HepG2 (cell line): ENCODE results near the gene TUBGCP3. TPM values are rescaled to one million over a fixed set of nuclear protein-coding genes. Genes with fewer than 3 reads are reported as not detected.

Experiments used
- ATAD3A ChIP-seq: sonication (generic); formaldehyde crosslinking; IDR thresholded peaks from 2 replicates; pipeline ENCODE4 v1.4.0; 2020; ENCODE audit warnings: missing genetic modification reagents
- CENPBD1 ChIP-seq: sonication (generic); formaldehyde crosslinking; IDR thresholded peaks from 2 replicates; pipeline ENCODE4 v1.8.0; 2022; ENCODE audit warnings: missing genetic modification reagents, low read depth, mild to moderate bottlenecking, borderline replicate concordance
- HDAC1 ChIP-seq: sonication (generic); formaldehyde crosslinking; IDR thresholded peaks from 2 replicates; pipeline ENCODE4 v1.5.1; 2020; ENCODE audit warnings: mild to moderate bottlenecking, missing genetic modification reagents
- HNF1B ChIP-seq: sonication (generic); formaldehyde crosslinking; IDR thresholded peaks from 2 replicates; pipeline ENCODE4 v1.5.1; 2020; ENCODE audit warnings: mild to moderate bottlenecking, moderate library complexity, missing genetic modification reagents
- KMT2A ChIP-seq: sonication (generic); formaldehyde crosslinking; IDR thresholded peaks from 2 replicates; pipeline ENCODE4 v1.4.0; 2020; ENCODE audit warnings: missing genetic modification reagents
- KMT2B ChIP-seq: IDR thresholded peaks from 2 replicates; pipeline ENCODE4 v1.6.1; 2016; ENCODE audit warnings: missing genetic modification reagents, missing compliant biosample characterization
- NFIC ChIP-seq: IDR thresholded peaks from 2 replicates; pipeline ENCODE4 v1.6.1; 2012; ENCODE audit warnings: mild to moderate bottlenecking, low read length, inconsistent platforms
- PAXIP1 ChIP-seq: sonication (generic); formaldehyde crosslinking; conservative IDR thresholded peaks from 2 replicates; pipeline ENCODE4 v1.4.0; 2020; ENCODE audit warnings: mild to moderate bottlenecking, missing genetic modification reagents, moderate library complexity
- PRPF4 ChIP-seq: fragments of 200-400 bp; formaldehyde crosslinking; IDR thresholded peaks from 2 replicates; pipeline ENCODE4 v1.6.1; 2016; ENCODE audit warnings: low read length, low read depth; ENCODE audit not compliant: poor library complexity, severe bottlenecking
- SETDB1 ChIP-seq: sonication (generic); formaldehyde crosslinking; IDR thresholded peaks from 2 replicates; pipeline ENCODE4 v1.5.1; 2020; ENCODE audit warnings: missing genetic modification reagents, mild to moderate bottlenecking, borderline replicate concordance
- SNAPC2 ChIP-seq: sonication (generic); formaldehyde crosslinking; IDR thresholded peaks from 2 replicates; pipeline ENCODE4 v1.8.1; 2022; ENCODE audit warnings: mild to moderate bottlenecking, missing genetic modification reagents
- SNRNP70 ChIP-seq: fragments of 200-400 bp; formaldehyde crosslinking; IDR thresholded peaks from 2 replicates; pipeline ENCODE4 v1.6.1; 2017; ENCODE audit warnings: mild to moderate bottlenecking, low read depth, low read length, moderate library complexity
- TSC22D2 ChIP-seq: sonication (generic); formaldehyde crosslinking; IDR thresholded peaks from 2 replicates; pipeline ENCODE4 v1.5.1; 2020; ENCODE audit warnings: missing genetic modification reagents, mild to moderate bottlenecking, borderline replicate concordance
- ZBTB39 ChIP-seq: sonication (generic); formaldehyde crosslinking; IDR thresholded peaks from 2 replicates; pipeline ENCODE4 v1.5.0; 2020; ENCODE audit warnings: missing genetic modification reagents
- ZNF264 ChIP-seq: sonication (generic); formaldehyde crosslinking; IDR thresholded peaks from 2 replicates; pipeline ENCODE4 v1.4.0; 2020; ENCODE audit warnings: missing genetic modification reagents
- polyA plus RNA-seq, 8 experiments: library from polyadenylated mRNA; depleted of rRNA in 3 of 8; stranded (reverse) in 7 of 8; unstranded in 1 of 8; fragments of >200 nt; fragmentation: Illumina TruSeq in 4 of 8; extraction: Trizol in 4 of 8; gene quantifications; 2 replicates each; pipeline versions ENCODE4 v1.2.1 to v1.2.3, GENCODE V29; 2011 to 2016; ENCODE audit warnings: low read depth in 4 of 8, missing spikeins in 1 of 8, mixed read lengths in 1 of 8; ENCODE audit not compliant: insufficient read depth in 1 of 8
- total RNA-seq, 5 experiments: library from RNA; depleted of rRNA; stranded (reverse); fragments of >200 nt; fragmentation: Illumina TruSeq; extraction: Trizol; gene quantifications; 2 replicates each; pipeline ENCODE4 v1.2.3, GENCODE V29; 2016; ENCODE audit warnings: low read depth in 1 of 5
- TF ChIP-seq, protein P1 (sequence below), 2 experiments: fragments of 450-650 bp in 1 of 2; sonication (generic) in 1 of 2; formaldehyde crosslinking; IDR thresholded peaks; 2 replicates each; pipeline versions ENCODE4 v1.5.0 to v1.8.0; 2020 to 2022; ENCODE audit warnings: mild to moderate bottlenecking in 1 of 2, missing genetic modification reagents in 1 of 2
- TF ChIP-seq, protein P2 (sequence below): sonication (generic); formaldehyde crosslinking; IDR thresholded peaks from 2 replicates; pipeline ENCODE4 v1.4.0; 2020; ENCODE audit warnings: mild to moderate bottlenecking, missing genetic modification reagents

The TUBGCP3 gene
- total and polyA plus RNA-seq, 2 of the 13 experiments (the other 11 are each of a cell fraction or from before 2014, with no cell fraction given) = 12.6 to 15.5 TPM

DNA sequence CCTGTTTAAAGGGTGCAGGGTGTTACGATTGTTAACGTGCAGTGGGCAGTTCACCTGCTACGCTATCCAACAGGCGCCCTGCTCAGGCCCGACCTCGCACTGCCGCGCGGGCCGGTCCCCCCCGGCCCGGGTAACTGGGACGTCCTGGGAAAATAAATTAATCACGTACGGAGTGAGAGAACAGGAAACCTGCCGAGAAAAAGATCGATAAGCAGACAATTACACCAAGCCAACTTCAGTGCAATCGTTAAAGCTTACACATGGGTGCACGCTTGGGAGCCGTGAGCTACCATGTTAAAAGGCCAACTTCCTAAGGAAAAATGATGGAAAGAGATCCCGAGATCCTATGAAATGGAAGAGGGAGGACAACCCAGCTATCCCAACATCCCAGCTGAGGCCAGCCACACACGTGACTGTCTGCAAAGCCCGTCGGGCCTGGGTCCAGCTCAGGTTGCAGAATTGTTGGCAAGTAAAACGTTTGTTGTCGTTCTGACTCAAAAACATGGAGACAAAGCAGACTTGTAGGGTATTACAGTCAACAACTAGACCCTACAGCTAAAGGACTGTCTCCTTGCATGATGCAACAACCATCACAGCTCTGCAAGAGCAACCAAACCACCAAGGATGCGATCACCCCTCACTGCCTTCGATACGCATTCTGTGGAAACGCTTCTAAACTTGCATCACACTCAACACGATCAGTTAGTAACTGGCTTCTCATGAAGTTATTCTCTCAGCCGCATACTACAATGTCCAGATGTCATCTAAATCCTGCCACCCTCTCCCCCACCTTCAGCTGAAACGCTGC is 741 bp upstream of the TUBGCP3 start (continued):
- TF ChIP-seq PRPF4 = peak; percentile 0
- peak; percentile 38; the same call in 1 of the 2 replicates for TF ChIP-seq HNF1B (CRISPR knock-in tag)
- no peak for TF ChIP-seq CENPBD1 (CRISPR knock-in tag)
- no peak for TF ChIP-seq ZBTB39
- TF ChIP-seq PAXIP1 = no peak
- TF ChIP-seq KMT2B (CRISPR knock-in tag) = no peak
- TF ChIP-seq ATAD3A (CRISPR knock-in tag) = no peak
- TF ChIP-seq, protein P1, sequence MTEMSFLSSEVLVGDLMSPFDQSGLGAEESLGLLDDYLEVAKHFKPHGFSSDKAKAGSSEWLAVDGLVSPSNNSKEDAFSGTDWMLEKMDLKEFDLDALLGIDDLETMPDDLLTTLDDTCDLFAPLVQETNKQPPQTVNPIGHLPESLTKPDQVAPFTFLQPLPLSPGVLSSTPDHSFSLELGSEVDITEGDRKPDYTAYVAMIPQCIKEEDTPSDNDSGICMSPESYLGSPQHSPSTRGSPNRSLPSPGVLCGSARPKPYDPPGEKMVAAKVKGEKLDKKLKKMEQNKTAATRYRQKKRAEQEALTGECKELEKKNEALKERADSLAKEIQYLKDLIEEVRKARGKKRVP (CRISPR knock-in tag; IDR thresholded peaks at IDR 0.05) = peak in 1 of 2 experiments; percentile 75; a peak in 1 of 4 replicates
- TF ChIP-seq SETDB1 (CRISPR knock-in tag) = 0 out of 2 replicates have a peak, but pooled peaks have one; percentile 5
- no peak for TF ChIP-seq SNAPC2 (CRISPR knock-in tag)
- no peak for TF ChIP-seq ZNF264 (CRISPR knock-in tag)
- no peak for TF ChIP-seq HDAC1 (CRISPR knock-in tag)
- no peak for TF ChIP-seq NFIC
- TF ChIP-seq KMT2A (CRISPR knock-in tag) = no peak
- TF ChIP-seq, protein P2, sequence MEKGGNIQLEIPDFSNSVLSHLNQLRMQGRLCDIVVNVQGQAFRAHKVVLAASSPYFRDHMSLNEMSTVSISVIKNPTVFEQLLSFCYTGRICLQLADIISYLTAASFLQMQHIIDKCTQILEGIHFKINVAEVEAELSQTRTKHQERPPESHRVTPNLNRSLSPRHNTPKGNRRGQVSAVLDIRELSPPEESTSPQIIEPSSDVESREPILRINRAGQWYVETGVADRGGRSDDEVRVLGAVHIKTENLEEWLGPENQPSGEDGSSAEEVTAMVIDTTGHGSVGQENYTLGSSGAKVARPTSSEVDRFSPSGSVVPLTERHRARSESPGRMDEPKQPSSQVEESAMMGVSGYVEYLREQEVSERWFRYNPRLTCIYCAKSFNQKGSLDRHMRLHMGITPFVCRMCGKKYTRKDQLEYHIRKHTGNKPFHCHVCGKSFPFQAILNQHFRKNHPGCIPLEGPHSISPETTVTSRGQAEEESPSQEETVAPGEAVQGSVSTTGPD (CRISPR knock-in tag) = no peak
- no peak for TF ChIP-seq TSC22D2 (CRISPR knock-in tag)
- TF ChIP-seq SNRNP70 = no peak
